ENCODE results near the gene TTYH1. TPM values are rescaled to one million over a fixed set of nuclear protein-coding genes. Genes with fewer than 3 reads are reported as not detected.

The TTYH1 gene
- total RNA-seq, 1 donor from 2014 or later = not detected

GRCh38 chr19:54485851-54486250 is 70.6 kb downstream of the TTYH1 start:
- no peak for DNase-seq (ENCODE audit: extremely low spot score, unreplicated experiment)
- no peak for TF ChIP-seq CTCF (IDR thresholded peaks at IDR 0.05)
- Mint-ChIP-seq H3K27me3 (ENCODE audit: unreplicated experiment) (peaks cover 20% of the 10 kb centered on the region), H3K9me3 (ENCODE audit: unreplicated experiment) (no peaks in the 10 kb centered on the region), H3K4me1 (ENCODE audit: unreplicated experiment) (peaks cover 9% of the 10 kb centered on the region), H3K27ac (ENCODE audit: unreplicated experiment) (no peak overlapping the region), H3K36me3 (ENCODE audit: unreplicated experiment) (no peaks in the 10 kb centered on the region), H3K4me3 (ENCODE audit: unreplicated experiment) (no peak overlapping the region)

Other genes with a start within 250 kb of the TTYH1 start
- gene TMC4, start 242.3 kb upstream of the TTYH1 start, total RNA-seq = 2.0 and 2.7 TPM in 2 replicates
- gene MBOAT7, start 225.9 kb upstream of the TTYH1 start, total RNA-seq = 81.8 and 85.2 TPM in 2 replicates
- gene TSEN34, start 224.2 kb upstream of the TTYH1 start, total RNA-seq = 51.1 and 53.7 TPM in 2 replicates
- 1,011 TPM in 2 replicates for gene RPS9, start 214.6 kb upstream of the TTYH1 start, total RNA-seq
- not detected in 2 replicates for gene LILRB3, start 192.5 kb upstream of the TTYH1 start, total RNA-seq
- gene LILRA6, start 172.7 kb upstream of the TTYH1 start, total RNA-seq = not detected in 2 replicates
- not detected in 2 replicates for gene LILRB5, start 158.2 kb upstream of the TTYH1 start, total RNA-seq
- not detected in 2 replicates for gene LILRB2, start 134.4 kb upstream of the TTYH1 start, total RNA-seq
- not detected in 2 replicates for gene LILRA5, start 102.3 kb upstream of the TTYH1 start, total RNA-seq
- gene LILRA4, start 76.3 kb upstream of the TTYH1 start, total RNA-seq = not detected in 2 replicates
- gene LAIR1, start 50.5 kb upstream of the TTYH1 start, total RNA-seq = not detected in 2 replicates
- gene LENG8, start 33.7 kb downstream of the TTYH1 start, total RNA-seq = 145 and 192 TPM in 2 replicates
- gene LENG9, start 48.3 kb downstream of the TTYH1 start, total RNA-seq = 11.0 and 11.1 TPM in 2 replicates
- gene CDC42EP5, start 57.8 kb downstream of the TTYH1 start, total RNA-seq = 72.4 and 85.4 TPM in 2 replicates
- gene LAIR2, start 87.4 kb downstream of the TTYH1 start, total RNA-seq = not detected in 2 replicates
- gene LILRA2, start 158.3 kb downstream of the TTYH1 start, total RNA-seq = not detected in 2 replicates
- gene LILRA1, start 178.2 kb downstream of the TTYH1 start, total RNA-seq = not detected in 2 replicates
- gene LILRB1, start 215.0 kb downstream of the TTYH1 start, total RNA-seq = not detected in 2 replicates
- not detected in 2 replicates for gene LILRB4, start 247.5 kb downstream of the TTYH1 start, total RNA-seq

Measured in osteocyte (in vitro differentiated cells).